Stimulated activated CD4-positive, alpha-beta T cell treated with anti-CD3 and anti-CD28 coated beads, Interleukin-1b, Interleukin-23, amount 100 ng/mL, for 1 hour (primary cell): ENCODE measurements around the gene MINDY3.

Experiments
- DNase-seq, 2 donors: peaks; one replicate each; pipeline ENCODE4 v3.0.0-alpha.2; 2020; ENCODE audit warnings: low read depth in 2 of 2

MINDY3 gene

DNA sequence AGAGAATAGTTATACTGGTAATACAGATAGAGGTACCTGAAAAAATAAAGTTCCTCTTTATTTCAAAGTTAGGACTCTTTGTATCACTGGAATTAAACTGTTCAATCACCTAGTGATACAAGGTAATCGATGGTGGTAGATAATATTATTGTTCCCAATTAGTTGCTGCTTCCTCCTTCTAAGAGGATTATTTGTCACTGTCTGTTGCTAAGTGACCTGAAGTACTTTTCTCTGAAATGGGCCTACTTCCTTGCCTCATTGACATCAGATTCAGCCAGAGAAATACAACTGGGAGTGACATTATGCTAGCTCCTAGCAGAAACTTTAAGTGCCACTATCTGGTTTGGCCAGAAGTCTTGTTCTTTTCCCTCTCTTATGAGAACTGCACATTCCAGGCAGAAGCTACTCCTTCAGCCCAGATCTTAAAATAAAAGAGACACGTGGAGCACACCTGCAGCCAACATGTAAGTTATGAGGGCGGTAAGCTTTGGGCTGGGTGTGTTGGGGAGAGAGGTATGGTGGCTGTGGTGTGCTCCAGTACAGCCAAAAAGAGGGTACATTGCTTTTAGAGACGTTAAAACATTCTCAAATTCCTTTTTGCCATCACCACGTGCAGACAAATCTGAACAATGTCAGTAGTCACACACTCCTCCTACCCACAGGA lies 54.8 kb downstream of the MINDY3 start:
- DNase-seq, result no peak

GRCh38 chr10:15804109-15804508 lies 56.2 kb downstream of the MINDY3 start:
- no peak for DNase-seq

DNA sequence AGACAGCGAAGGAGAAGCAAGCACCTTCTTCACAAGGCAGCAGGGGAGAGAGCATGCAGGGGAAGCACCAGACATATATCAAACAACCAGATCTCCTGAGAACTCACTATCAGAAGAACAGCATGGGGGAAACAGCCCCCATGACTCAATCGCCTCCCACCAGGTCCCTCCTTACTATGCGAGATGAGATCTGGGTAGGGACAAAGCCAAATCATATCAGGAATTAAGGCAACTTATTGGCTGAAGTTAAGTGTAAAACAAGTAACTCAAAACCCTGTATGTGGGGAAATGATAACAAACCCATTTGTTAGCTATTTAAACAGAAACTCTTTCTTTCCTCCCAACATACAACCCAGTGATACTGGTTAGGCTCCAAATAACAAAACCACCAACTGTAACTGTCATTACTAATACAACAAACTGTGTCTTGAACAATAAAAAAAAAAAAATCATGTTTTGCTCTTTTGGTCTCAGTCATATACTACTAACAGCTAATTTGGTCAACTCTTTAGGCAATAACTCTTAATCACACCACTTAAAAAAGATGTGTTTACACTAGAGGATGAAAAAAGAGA lies 57.8 kb downstream of the MINDY3 start:
- DNase-seq, result no peak

- no peak for DNase-seq
Observed at GRCh38 chr10:15801641-15802040, 58.7 kb downstream of the MINDY3 start.

- DNase-seq, result no peak
Observed at GRCh38 chr10:15801147-15801546, 59.2 kb downstream of the MINDY3 start.

DNA sequence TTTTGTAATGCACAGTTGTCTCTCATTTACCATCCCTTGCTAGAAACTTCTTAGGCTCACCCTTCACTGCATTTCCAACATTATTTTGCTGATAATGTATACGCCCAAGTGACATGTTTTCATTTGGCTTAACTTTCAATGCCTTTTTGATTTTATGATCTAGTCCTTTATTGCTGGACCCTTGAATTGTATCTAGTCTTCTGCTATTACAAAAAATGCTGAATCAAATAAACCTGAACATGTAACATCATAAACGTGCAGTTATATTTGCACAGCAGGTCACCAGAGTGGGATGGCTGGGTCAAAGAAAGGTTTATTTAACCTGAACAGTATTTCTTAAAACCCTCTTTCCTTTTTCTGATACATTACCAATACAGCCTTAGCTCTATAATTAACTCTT lies 63.0 kb downstream of the MINDY3 start:
- no peak for DNase-seq

DNA sequence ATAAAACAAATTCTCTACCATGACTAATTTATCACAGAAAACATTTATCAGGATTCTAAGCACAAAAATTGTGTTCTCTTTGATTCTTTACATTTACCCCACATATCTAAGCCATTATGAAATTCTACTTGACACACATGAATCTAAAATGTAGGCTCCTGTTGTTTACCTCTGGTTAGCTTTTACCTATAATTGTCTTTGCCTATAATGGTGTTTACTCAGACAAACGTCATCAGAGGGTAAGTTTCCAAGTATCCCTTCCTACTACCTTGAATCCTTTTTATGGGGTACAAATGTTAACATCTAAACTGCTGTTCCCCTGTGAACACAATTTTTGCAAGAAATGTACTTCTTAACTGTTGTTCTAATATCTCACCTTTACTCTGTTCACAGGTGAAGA lies 63.5 kb downstream of the MINDY3 start:
- no peak for DNase-seq

DNA sequence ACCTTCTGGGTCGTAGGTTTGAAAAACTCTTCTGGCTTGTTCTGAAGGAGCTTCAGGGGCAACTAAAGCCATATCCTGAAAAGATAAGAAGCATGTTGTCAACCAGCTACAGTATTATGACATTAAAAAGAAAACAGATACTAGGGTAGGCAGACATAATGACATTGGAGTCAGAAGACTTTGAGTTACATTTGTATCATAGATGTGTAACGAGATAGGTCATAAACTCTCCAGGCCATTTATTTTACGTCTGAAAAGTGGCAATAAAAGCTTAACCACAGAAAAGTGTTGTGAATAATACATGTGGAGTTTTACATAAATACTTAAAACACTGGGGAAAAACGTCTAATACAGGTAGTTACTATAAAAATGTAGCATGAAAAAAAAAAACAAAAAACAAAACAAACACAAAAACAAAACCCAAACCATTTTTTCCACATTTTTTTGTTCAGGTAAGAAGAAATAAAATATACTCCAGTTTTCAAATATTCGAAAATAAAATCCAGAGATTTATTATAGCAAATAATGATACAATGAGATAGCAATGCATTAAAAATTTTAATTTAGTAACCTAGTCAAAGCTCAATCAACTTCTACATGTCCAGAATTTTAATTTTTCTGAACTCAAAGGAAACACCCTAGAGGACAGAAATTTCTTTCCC lies 64.1 kb downstream of the MINDY3 start:
- DNase-seq, result no peak

GRCh38 chr10:15795036-15795792 lies 65.1 kb downstream of the MINDY3 start:
- no peak for DNase-seq

GRCh38 chr10:15794569-15794968 lies 65.7 kb downstream of the MINDY3 start:
- no peak for DNase-seq

DNA sequence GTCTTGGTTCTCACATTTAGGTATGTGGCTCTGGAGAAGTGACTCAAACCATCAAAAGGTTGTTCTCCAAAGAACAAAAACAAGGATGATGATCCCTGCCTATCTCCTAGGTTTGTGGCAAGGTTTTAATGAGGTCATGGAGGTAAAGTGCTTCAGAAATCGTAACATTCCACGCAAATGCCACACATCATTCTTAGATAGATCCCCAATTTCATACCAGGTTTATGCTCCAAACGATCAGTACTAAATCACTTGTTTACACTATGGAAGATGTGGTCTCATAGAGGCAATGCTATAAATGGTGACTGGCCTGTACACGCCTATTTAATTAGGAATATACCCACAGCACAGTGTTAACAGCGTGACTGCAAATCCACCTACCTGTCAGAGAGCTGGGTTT lies 66.6 kb downstream of the MINDY3 start:
- DNase-seq, result no peak

GRCh38 chr10:15792777-15793176 lies 67.5 kb downstream of the MINDY3 start:
- DNase-seq, result no peak

DNA sequence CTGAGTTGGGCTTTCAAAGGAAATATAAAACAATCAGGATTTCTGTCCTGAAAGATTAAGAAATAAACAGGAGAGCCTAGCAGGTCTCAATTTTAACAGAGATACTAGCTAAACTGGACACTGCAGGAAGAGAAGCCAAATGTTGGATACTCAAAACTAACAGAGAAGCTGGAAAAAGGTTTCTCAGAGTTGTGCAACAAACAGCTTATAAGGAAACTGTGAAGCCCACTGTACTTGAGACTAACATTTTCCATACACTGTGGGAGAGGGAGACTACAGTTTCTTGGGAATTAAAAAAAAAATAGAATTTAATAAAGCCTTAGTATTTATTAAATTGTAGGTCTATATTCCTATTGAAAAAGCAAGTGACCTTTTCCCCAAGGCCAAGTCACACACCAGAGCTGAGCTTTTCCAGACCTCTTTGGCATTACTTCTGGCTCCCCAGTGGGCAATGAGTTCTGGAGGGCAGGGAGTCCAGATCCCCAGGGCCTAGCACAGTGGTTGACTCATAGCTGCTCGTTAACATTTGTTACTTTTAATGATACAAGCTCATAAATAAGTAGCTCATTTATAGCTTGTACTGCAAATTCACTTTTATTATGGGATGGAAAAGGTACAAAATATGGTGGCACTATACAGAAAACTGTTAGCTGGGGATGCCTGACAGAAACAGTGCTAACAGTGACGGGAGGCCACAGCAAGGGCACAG lies 68.3 kb downstream of the MINDY3 start:
- DNase-seq, result no peak

- no peak for DNase-seq
Observed at GRCh38 chr10:15789793-15790525, 70.3 kb downstream of the MINDY3 start.

DNA sequence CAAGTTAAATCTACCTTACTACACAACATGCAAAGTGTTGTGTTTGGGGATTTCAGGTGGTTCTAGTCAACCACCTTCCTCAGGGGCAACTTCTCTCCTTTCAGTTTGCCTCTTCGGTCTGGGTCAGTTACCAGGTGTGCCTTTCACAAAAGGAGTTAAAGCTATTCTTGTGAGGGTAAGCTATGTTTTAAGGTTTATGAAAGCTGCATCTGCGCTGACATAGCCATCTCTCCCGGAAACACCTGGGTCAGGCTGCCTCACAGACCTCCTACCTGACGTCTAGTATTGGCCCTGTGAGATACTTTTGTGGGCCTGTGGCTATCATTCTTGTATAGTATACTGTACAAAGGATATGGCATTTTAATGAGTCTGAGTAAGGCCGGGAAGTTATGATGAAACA lies 72.9 kb downstream of the MINDY3 start:
- DNase-seq, result no peak

- no peak for DNase-seq
Observed at GRCh38 chr10:15784662-15785300, 75.5 kb downstream of the MINDY3 start.

DNA sequence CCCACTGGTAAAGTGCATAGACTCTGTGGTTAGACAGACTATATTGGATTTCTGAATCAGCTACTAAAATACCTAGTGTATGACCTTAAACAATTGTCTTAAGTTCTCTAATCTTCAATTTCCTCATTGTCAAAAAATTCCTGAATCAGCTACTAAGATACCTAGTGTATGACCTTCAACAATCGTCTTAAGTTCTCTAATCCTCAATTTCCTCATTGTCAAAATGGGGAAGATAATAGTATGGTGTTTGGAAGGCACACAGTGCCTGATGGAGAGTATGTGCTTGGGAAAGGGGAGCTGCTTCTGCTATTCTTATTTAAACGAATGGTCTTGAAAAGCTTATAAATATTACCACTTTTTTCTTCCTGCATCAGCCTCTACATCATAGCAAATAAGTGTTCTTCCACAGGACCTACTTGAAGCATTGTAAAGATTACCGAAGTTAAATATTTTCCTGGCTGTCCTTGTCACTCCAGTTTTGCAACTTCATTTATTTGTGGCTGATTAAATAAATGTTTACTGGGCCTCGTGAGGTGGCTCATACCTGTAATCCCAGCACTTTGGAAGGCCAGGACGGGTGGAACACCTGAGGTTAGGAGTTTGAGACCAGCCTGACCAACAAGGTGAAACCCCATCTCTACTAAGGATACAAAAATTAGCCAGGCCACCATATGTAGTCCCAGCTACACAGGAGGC lies 76.2 kb downstream of the MINDY3 start:
- no peak for DNase-seq

GRCh38 chr10:15782851-15783250 lies 77.5 kb downstream of the MINDY3 start:
- no peak for DNase-seq

DNA sequence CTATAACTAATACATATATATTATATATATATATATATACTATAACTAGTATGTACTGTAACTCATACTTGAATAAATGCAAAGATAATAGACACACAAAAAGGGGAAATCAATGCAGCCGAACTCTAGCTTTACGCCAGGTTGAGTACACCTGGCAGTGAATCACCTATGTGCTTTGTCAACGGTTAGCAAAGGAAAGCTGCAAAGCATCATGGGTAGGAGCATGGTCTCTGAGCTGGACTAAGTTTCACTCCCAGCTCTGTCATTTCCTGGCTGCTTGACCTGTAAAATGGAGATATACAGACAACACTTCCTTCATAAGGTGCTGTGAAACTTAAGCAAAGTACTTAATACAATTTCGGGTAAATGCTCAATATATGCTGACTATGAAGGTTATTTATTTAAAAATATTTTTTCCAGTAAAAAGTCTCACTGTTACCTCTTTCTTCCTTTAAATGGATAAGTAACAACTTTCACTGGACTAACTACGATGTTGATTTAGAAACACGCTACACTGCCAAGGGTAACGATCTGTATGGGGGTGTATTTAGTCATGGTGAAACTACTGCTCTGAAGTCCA lies 78.8 kb downstream of the MINDY3 start:
- DNase-seq, result no peak
